GM21825 (cell line): ENCODE data around the gene MARK4.

ENCODE experiments used
- ATAC-seq: cut with Tn5 transposase; IDR thresholded peaks from one replicate; pipeline ENCODE4 v1.9.1; 2021; ENCODE audit warnings: mild to moderate bottlenecking, moderate library complexity; ENCODE audit not compliant: unreplicated experiment

The MARK4 gene

GRCh38 chr19:45271098-45271734 lies 20.1 kb downstream of the MARK4 start:
- ATAC-seq, result no peak

- no peak for ATAC-seq
These were observed 20.7 kb downstream of the MARK4 start for GRCh38 chr19:45271735-45272108.

GRCh38 chr19:45273521-45273855 lies 22.4 kb downstream of the MARK4 start:
- ATAC-seq, result no peak

- ATAC-seq, result no peak
These were observed 24.4 kb downstream of the MARK4 start for GRCh38 chr19:45275370-45275971.

GRCh38 chr19:45276284-45276687 lies 25.2 kb downstream of the MARK4 start:
- ATAC-seq, result no peak

GRCh38 chr19:45278087-45278486 lies 27.0 kb downstream of the MARK4 start:
- ATAC-seq, result no peak

- no peak for ATAC-seq
These were observed 28.6 kb downstream of the MARK4 start for GRCh38 chr19:45279587-45280192.

GRCh38 chr19:45280471-45280961 lies 29.4 kb downstream of the MARK4 start:
- ATAC-seq, result no peak

- no peak for ATAC-seq
These were observed 32.5 kb downstream of the MARK4 start for GRCh38 chr19:45283443-45284033.

GRCh38 chr19:45290381-45290931 lies 39.4 kb downstream of the MARK4 start:
- ATAC-seq, result no peak

- ATAC-seq, result no peak
These were observed 40.8 kb downstream of the MARK4 start for GRCh38 chr19:45291834-45292233.

GRCh38 chr19:45293682-45294081 lies 42.6 kb downstream of the MARK4 start:
- ATAC-seq, result no peak

GRCh38 chr19:45294291-45295029 lies 43.4 kb downstream of the MARK4 start:
- no peak for ATAC-seq

- ATAC-seq, result no peak
These were observed 44.8 kb downstream of the MARK4 start for GRCh38 chr19:45295873-45296272.

GRCh38 chr19:45296355-45296754 lies 45.3 kb downstream of the MARK4 start:
- no peak for ATAC-seq

GRCh38 chr19:45297674-45298073 lies 46.6 kb downstream of the MARK4 start:
- ATAC-seq, result no peak

- no peak for ATAC-seq
These were observed 47.2 kb downstream of the MARK4 start for GRCh38 chr19:45298264-45298663.

GRCh38 chr19:45299719-45300118 lies 48.6 kb downstream of the MARK4 start:
- no peak for ATAC-seq

- no peak for ATAC-seq
These were observed 51.3 kb downstream of the MARK4 start for GRCh38 chr19:45302416-45302815.

- ATAC-seq, result no peak
These were observed 52.4 kb downstream of the MARK4 start for GRCh38 chr19:45303269-45304060.
